ENCODE data around the gene BOLL.

BOLL gene

GRCh38 chr2:197805715-197806633 is 20.9 kb upstream of the BOLL start:
- no peaks in the 10 kb centered on the region for H3K36me3 ChIP-seq
- no peaks in the 10 kb centered on the region; the same call in 1 of the 2 replicates for H3K4me1 ChIP-seq
- TF ChIP-seq CTCF (IDR thresholded peaks at IDR 0.05; ENCODE audit: low read depth, low read length) = no peak
- peaks cover 8% of the 10 kb centered on the region for H3K27me3 ChIP-seq
- DNase-seq = no peak
- H3K4me3 ChIP-seq (ENCODE audit: low read depth, low read length) = peak overlapping the region; percentile 72
- no peaks in the 10 kb centered on the region for H3K9me3 ChIP-seq

DNA sequence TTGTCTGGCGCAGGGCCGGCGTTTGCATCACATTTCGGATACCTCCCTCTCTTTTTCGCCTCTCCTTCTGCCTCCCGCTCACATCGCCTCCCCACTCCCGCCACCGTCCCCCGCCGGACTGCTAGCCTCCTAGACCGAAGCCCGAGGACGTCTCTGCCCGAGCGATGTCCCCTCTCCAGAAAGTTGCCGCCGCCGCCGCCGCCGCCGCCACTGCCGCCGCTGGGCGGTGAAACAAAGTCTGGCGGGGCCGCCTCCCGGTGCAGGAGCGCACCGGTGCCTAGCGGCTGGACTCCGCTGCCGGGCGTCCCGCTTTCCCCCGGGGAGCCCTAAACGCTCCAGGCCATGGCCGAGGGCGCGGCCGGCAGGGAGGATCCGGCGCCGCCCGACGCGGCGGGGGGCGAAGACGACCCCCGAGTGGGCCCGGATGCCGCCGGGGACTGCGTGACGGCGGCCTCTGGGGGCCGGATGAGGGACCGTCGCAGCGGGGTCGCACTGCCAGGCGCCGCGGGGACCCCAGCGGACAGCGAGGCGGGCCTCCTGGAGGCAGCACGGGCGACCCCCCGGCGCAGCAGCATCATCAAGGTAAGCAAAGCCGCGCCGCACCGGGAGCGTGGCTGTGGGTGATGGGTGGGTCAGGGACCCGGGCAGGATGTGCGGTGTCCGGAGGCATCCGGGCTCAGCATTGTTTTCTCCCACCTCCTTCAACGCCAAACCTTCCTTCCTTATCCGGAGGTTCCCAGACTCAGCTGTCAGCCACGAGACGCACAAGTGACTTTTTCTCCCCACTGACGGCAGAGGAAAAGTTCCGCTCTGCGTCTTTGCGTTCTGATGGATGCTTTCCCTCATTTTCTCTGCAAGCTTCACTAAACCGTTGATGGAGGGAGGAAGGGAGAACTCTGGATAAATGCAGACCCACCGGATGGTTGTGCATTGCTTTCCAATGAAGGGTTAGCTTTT is 19.9 kb upstream of the BOLL start:
- DNase-seq = peak; percentile 32
- Histone ChIP-seq H3K36me3 (no peaks in the 10 kb centered on the region), H3K9me3 (no peaks in the 10 kb centered on the region), H3K4me1 (no peaks in the 10 kb centered on the region; the same call in 1 of the 2 replicates), H3K4me3 (ENCODE audit: low read depth, low read length) (peak overlapping the region; percentile 72), H3K27me3 (peaks cover 8% of the 10 kb centered on the region)
- TF ChIP-seq CTCF (IDR thresholded peaks at IDR 0.05; ENCODE audit: low read depth, low read length) = no peak

GRCh38 chr2:197804049-197804757 is 19.1 kb upstream of the BOLL start, which contains the start of gene PLCL1:
TSS of gene PLCL1 (plus strand) at chr2:197804593.
- Histone ChIP-seq H3K36me3 (no peaks in the 10 kb centered on the region), H3K9me3 (no peaks in the 10 kb centered on the region), H3K4me1 (peaks cover 4% of the 10 kb centered on the region), H3K4me3 (ENCODE audit: low read depth, low read length) (peak within 1 kb of the TSS; percentile 72), H3K27me3 (peaks cover 8% of the 10 kb centered on the region)
- peak; percentile 95 for DNase-seq
- TF ChIP-seq CTCF (IDR thresholded peaks at IDR 0.05; ENCODE audit: low read depth, low read length) = no peak

- no peaks in the 10 kb centered on the region for H3K36me3 ChIP-seq
- TF ChIP-seq CTCF (IDR thresholded peaks at IDR 0.05; ENCODE audit: low read depth, low read length) = peak; percentile 95
- H3K4me1 ChIP-seq = peaks cover 7% of the 10 kb centered on the region
- no peaks in the 10 kb centered on the region for H3K9me3 ChIP-seq
- H3K27me3 ChIP-seq = peaks cover 8% of the 10 kb centered on the region
- H3K4me3 ChIP-seq (ENCODE audit: low read depth, low read length) = no peak overlapping the region
- DNase-seq = peak; percentile 37
Observed at GRCh38 chr2:197803033-197803444, 17.9 kb upstream of the BOLL start.

- TF ChIP-seq CTCF (IDR thresholded peaks at IDR 0.05; ENCODE audit: low read depth, low read length) = no peak
- DNase-seq = no peak
- H3K4me3 ChIP-seq (ENCODE audit: low read depth, low read length) = no peak overlapping the region
- H3K4me1 ChIP-seq = peaks cover 7% of the 10 kb centered on the region
- H3K36me3 ChIP-seq = no peaks in the 10 kb centered on the region
- H3K27me3 ChIP-seq = peaks cover 8% of the 10 kb centered on the region
- no peaks in the 10 kb centered on the region for H3K9me3 ChIP-seq
Observed at GRCh38 chr2:197801033-197801432, 15.9 kb upstream of the BOLL start.
